SK-N-SH (cell line): ENCODE results near the gene EP300. TPM values are rescaled to one million over a fixed set of nuclear protein-coding genes. Genes with fewer than 3 reads are reported as not detected.

Experiments used
- CTCF ChIA-PET: fragments of 300-600, 350-600 bp; formaldehyde crosslinking; extraction: SDS; loops from one replicate; lab custom pipeline; 2021; lab: Yijun Ruan, JAX
- POLR2A ChIA-PET: fragments of 350-600 bp; sonication (Branson Sonifier 250); formaldehyde crosslinking; extraction: SDS; loops from one replicate; lab custom pipeline; 2020; ENCODE audit warnings: antibody characterized with exemption, inconsistent platforms; lab: Yijun Ruan, JAX
- DNase-seq: peaks from one replicate; pipeline ENCODE4 v3.0.0; 2012
- H2AFZ ChIP-seq: fragments of 200-600 bp; sonication (generic); 2 replicates; pipeline ENCODE4 v1.8.1; 2016; ENCODE audit warnings: antibody characterized with exemption, mild to moderate bottlenecking, low read depth
- H3F3A ChIP-seq: fragments of 200-600 bp; sonication (generic); replicated peaks from 2 replicates; pipeline ENCODE3; 2016; ENCODE audit warnings: antibody characterized with exemption, mild to moderate bottlenecking; ENCODE audit not compliant: insufficient read depth
- H3K27ac ChIP-seq, 2 experiments: fragments of 200-500 bp in 1 of 2; fragments of 200-600 bp in 1 of 2; sonication (Bioruptor generic) in 1 of 2; sonication (generic), shearing (Covaris generic) in 1 of 2; 2 replicates each; pipeline versions ENCODE4 v1.5.1 to v1.6.1; 2014 to 2016; ENCODE audit warnings: low read depth in 2 of 2, inconsistent platforms in 1 of 2, low read length in 1 of 2, mild to moderate bottlenecking in 1 of 2, mixed read lengths in 1 of 2
- H3K27me3 ChIP-seq: fragments of 200-600 bp; sonication (generic), shearing (Covaris generic); 2 replicates; pipeline ENCODE4 v1.6.1; 2016; ENCODE audit warnings: mixed run types; ENCODE audit not compliant: insufficient read depth
- H3K36me3 ChIP-seq, 2 experiments: fragments of 200-500 bp in 1 of 2; fragments of 200-600 bp in 1 of 2; sonication (Bioruptor generic) in 1 of 2; sonication (generic) in 1 of 2; replicated peaks in 1 of 2; 2 replicates each; pipeline versions ENCODE3 to v1.5.1; 2014 to 2016; ENCODE audit warnings: low read length in 1 of 2, mild to moderate bottlenecking in 1 of 2; ENCODE audit not compliant: insufficient read depth in 2 of 2, control insufficient read depth in 1 of 2
- H3K4me1 ChIP-seq, 2 experiments: fragments of 200-500 bp in 1 of 2; fragments of 200-600 bp in 1 of 2; sonication (Bioruptor generic) in 1 of 2; sonication (generic), shearing (Covaris generic) in 1 of 2; 2 replicates each; pipeline versions ENCODE4 v1.5.1 to v1.6.1; 2014 to 2016; ENCODE audit warnings: low read depth in 1 of 2, low read length in 1 of 2, mixed run types in 1 of 2; ENCODE audit not compliant: insufficient read depth in 2 of 2, control insufficient read depth in 1 of 2
- H3K4me2 ChIP-seq: fragments of 200-600 bp; sonication (generic), shearing (Covaris generic); 2 replicates; pipeline ENCODE4 v1.6.1; 2017; ENCODE audit warnings: mixed run types
- H3K4me3 ChIP-seq, 2 experiments: fragments of 200-500 bp in 1 of 2; fragments of 200-600 bp in 1 of 2; sonication (Bioruptor generic) in 1 of 2; sonication (generic), shearing (Covaris generic) in 1 of 2; 2 replicates each; pipeline versions ENCODE4 v1.5.1 to v1.8.1; 2014 to 2016; ENCODE audit warnings: low read depth in 2 of 2, inconsistent platforms in 1 of 2, low read length in 1 of 2, mild to moderate bottlenecking in 1 of 2, mixed read lengths in 1 of 2, moderate library complexity in 1 of 2
- H3K79me2 ChIP-seq: fragments of 200-600 bp; sonication (generic); 2 replicates; pipeline ENCODE4 v1.8.1; 2017; ENCODE audit warnings: mild to moderate bottlenecking; ENCODE audit not compliant: insufficient read depth
- H3K9ac ChIP-seq: fragments of 200-600 bp; sonication (generic); 2 replicates; pipeline ENCODE4 v1.6.1; 2017; ENCODE audit warnings: mixed run types
- H3K9me2 ChIP-seq: fragments of 200-600 bp; sonication (generic); 2 replicates; pipeline ENCODE4 v1.6.1; 2017; ENCODE audit warnings: mixed run types
- H3K9me3 ChIP-seq: fragments of 200-600 bp; sonication (generic); 2 replicates; pipeline ENCODE4 v1.6.1; 2017; ENCODE audit warnings: mixed run types, mild to moderate bottlenecking, moderate library complexity
- H4K20me1 ChIP-seq: fragments of 200-600 bp; sonication (generic); 2 replicates; pipeline ENCODE4 v1.6.1; 2017; ENCODE audit warnings: mild to moderate bottlenecking, mixed run types; ENCODE audit not compliant: insufficient read depth
- CHD2 ChIP-seq: fragments of 150-350 bp; IDR thresholded peaks from 2 replicates; pipeline ENCODE4 v1.6.1; 2018; ENCODE audit warnings: low read length; ENCODE audit not compliant: partially characterized antibody
- FOSL2 ChIP-seq: IDR thresholded peaks from 2 replicates; pipeline ENCODE4 v1.4.0; 2012; ENCODE audit warnings: low read depth, mild to moderate bottlenecking, moderate library complexity, borderline replicate concordance
- FOXJ3 ChIP-seq: sonication (generic); formaldehyde crosslinking; IDR thresholded peaks from 2 replicates; pipeline ENCODE4 v1.5.1; 2020; ENCODE audit warnings: mild to moderate bottlenecking, missing genetic modification reagents
- GABPA ChIP-seq: IDR thresholded peaks from 2 replicates; pipeline ENCODE4 v1.4.0; 2012; ENCODE audit warnings: low read depth, mild to moderate bottlenecking
- MEF2A ChIP-seq: IDR thresholded peaks from 2 replicates; pipeline ENCODE4 v1.4.0; 2012; ENCODE audit warnings: low read depth, borderline replicate concordance
- MXI1 ChIP-seq: IDR thresholded peaks from 2 replicates; pipeline ENCODE4 v1.6.1; 2012; ENCODE audit warnings: mild to moderate bottlenecking, low read depth, low read length, improper control_type of control experiment
- NRF1 ChIP-seq: IDR thresholded peaks from 2 replicates; pipeline ENCODE4 v1.6.1; 2012; ENCODE audit warnings: low read depth, mild to moderate bottlenecking, low read length
- POLR2AphosphoS5 ChIP-seq: IDR thresholded peaks from 2 replicates; pipeline ENCODE4 v1.6.1; 2012; ENCODE audit warnings: low read depth, low read length
- RAD21 ChIP-seq: IDR thresholded peaks from 2 replicates; pipeline ENCODE4 v1.6.1; 2012; ENCODE audit warnings: mild to moderate bottlenecking, low read length
- RCOR1 ChIP-seq: fragments of 150-350 bp; IDR thresholded peaks from 2 replicates; pipeline ENCODE4 v1.6.1; 2017; ENCODE audit warnings: antibody characterized with exemption, low read length
- RFX5 ChIP-seq: IDR thresholded peaks from 2 replicates; pipeline ENCODE4 v1.6.1; 2012; ENCODE audit warnings: mild to moderate bottlenecking, improper control_type of control experiment, low read length
- RXRA ChIP-seq: IDR thresholded peaks from 2 replicates; pipeline ENCODE4 v1.4.0; 2012; ENCODE audit warnings: low read depth, mild to moderate bottlenecking, borderline replicate concordance
- SMC3 ChIP-seq: IDR thresholded peaks from 2 replicates; pipeline ENCODE4 v1.6.1; 2012; ENCODE audit warnings: low read depth, low read length, improper control_type of control experiment
- TAF1 ChIP-seq: IDR thresholded peaks from 2 replicates; pipeline ENCODE4 v1.6.1; 2012; ENCODE audit warnings: low read depth, mild to moderate bottlenecking, low read length, moderate library complexity, borderline replicate concordance
- TCF12 ChIP-seq: IDR thresholded peaks from 2 replicates; pipeline ENCODE4 v1.4.0; 2012
- TEAD4 ChIP-seq: IDR thresholded peaks from 2 replicates; pipeline ENCODE4 v1.4.0; 2012; ENCODE audit warnings: mild to moderate bottlenecking, borderline replicate concordance; ENCODE audit not compliant: insufficient read depth
- YY1 ChIP-seq: IDR thresholded peaks from 2 replicates; pipeline ENCODE4 v1.4.0; 2012; ENCODE audit warnings: low read depth, mild to moderate bottlenecking
- WGBS: methylation state at CpG from one replicate; pipeline ENCODE4 v1.1.6; 2017; ENCODE audit warnings: low lambda C conversion rate; 5-methylcytosine and 5-hydroxymethylcytosine counted together
- polyA plus RNA-seq, 3 experiments: library from polyadenylated mRNA; depleted of rRNA; stranded (reverse); fragments of >200 nt; gene quantifications; 2 replicates each; pipeline ENCODE4 v1.2.3, GENCODE V29; 2012
- TF ChIP-seq, protein P1 (sequence below): IDR thresholded peaks from 2 replicates; pipeline ENCODE4 v1.4.0; 2012; ENCODE audit warnings: low read depth
- TF ChIP-seq, protein P2 (sequence below): IDR thresholded peaks from 2 replicates; pipeline ENCODE4 v1.4.0; 2012; ENCODE audit warnings: low read depth, borderline replicate concordance
- TF ChIP-seq, protein P3 (sequence below): IDR thresholded peaks from 2 replicates; pipeline ENCODE4 v1.6.1; 2012; ENCODE audit warnings: mild to moderate bottlenecking, low read depth, low read length, moderate library complexity

The EP300 gene
- polyA plus RNA-seq, 1 of the 3 experiments (the other 2 are of a cell fraction), result 7.1 TPM

DNA sequence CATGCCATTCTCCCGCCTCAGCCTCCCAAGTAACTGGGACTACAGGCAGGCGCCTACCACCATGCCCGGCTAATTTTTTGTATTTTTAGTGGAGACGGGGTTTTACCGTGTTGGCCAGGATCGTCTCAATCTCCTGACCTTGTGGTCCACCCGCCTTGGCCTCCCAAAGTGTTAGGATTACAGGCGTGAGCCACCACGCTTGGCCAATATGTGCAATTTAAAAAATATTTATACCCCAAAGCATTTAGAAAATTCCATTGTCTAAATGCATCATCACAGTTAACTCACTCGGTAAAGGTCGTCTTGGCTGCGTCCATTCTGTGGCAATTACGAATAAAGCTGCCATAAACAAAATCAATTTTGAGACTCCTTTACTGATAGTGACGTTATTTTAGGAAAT lies 36.2 kb downstream of the EP300 start:
- no peaks in the 10 kb centered on the region for H3K27me3 ChIP-seq
- no peak overlapping the region for H3K4me2 ChIP-seq
- POLR2A ChIA-PET, result no interaction called here
- no peaks in the 10 kb centered on the region for H3K9me3 ChIP-seq
- no peak for DNase-seq
- TF ChIP-seq RFX5 (no peak), TCF12 (no peak), MEF2A (no peak), RCOR1 (no peak), RAD21 (no peak), FOSL2 (no peak), POLR2AphosphoS5 (no peak), YY1 (no peak), FOXJ3 (no peak), NRF1 (no peak), SMC3 (no peak), GABPA (no peak), CHD2 (no peak), RXRA (no peak), MXI1 (no peak), TEAD4 (no peak), TAF1 (no peak)
- TF ChIP-seq, protein P1, sequence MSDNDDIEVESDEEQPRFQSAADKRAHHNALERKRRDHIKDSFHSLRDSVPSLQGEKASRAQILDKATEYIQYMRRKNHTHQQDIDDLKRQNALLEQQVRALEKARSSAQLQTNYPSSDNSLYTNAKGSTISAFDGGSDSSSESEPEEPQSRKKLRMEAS, result no peak
- TF ChIP-seq, protein P2, sequence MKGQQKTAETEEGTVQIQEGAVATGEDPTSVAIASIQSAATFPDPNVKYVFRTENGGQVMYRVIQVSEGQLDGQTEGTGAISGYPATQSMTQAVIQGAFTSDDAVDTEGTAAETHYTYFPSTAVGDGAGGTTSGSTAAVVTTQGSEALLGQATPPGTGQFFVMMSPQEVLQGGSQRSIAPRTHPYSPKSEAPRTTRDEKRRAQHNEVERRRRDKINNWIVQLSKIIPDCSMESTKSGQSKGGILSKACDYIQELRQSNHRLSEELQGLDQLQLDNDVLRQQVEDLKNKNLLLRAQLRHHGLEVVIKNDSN, result no peak
- TF ChIP-seq, protein P3, sequence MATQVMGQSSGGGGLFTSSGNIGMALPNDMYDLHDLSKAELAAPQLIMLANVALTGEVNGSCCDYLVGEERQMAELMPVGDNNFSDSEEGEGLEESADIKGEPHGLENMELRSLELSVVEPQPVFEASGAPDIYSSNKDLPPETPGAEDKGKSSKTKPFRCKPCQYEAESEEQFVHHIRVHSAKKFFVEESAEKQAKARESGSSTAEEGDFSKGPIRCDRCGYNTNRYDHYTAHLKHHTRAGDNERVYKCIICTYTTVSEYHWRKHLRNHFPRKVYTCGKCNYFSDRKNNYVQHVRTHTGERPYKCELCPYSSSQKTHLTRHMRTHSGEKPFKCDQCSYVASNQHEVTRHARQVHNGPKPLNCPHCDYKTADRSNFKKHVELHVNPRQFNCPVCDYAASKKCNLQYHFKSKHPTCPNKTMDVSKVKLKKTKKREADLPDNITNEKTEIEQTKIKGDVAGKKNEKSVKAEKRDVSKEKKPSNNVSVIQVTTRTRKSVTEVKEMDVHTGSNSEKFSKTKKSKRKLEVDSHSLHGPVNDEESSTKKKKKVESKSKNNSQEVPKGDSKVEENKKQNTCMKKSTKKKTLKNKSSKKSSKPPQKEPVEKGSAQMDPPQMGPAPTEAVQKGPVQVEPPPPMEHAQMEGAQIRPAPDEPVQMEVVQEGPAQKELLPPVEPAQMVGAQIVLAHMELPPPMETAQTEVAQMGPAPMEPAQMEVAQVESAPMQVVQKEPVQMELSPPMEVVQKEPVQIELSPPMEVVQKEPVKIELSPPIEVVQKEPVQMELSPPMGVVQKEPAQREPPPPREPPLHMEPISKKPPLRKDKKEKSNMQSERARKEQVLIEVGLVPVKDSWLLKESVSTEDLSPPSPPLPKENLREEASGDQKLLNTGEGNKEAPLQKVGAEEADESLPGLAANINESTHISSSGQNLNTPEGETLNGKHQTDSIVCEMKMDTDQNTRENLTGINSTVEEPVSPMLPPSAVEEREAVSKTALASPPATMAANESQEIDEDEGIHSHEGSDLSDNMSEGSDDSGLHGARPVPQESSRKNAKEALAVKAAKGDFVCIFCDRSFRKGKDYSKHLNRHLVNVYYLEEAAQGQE, result no peak
- peaks cover 17 to 26% of the 10 kb centered on the region in 2 experiments for H3K36me3 ChIP-seq
- H3K9me2 ChIP-seq, result no peaks in the 10 kb centered on the region
- H3K9ac ChIP-seq, result no peak overlapping the region
- H4K20me1 ChIP-seq, result no peaks in the 10 kb centered on the region
- no peak overlapping the region for H2AFZ ChIP-seq
- no peaks in the 10 kb centered on the region for H3K4me1 ChIP-seq
- CTCF ChIA-PET, result no interaction called here
- no peak overlapping the region for H3K4me3 ChIP-seq
- no peak overlapping the region for H3K27ac ChIP-seq
- H3K79me2 ChIP-seq, result peaks cover 23% of the 10 kb centered on the region; the same call in 1 of the 2 replicates
- H3F3A ChIP-seq, result no peaks in the 10 kb centered on the region
- WGBS, result over 99% methylated on average over 14 of the region's 14 CpGs
